Neural progenitor cell (in vitro differentiated cells): ENCODE data around the gene KIRREL3.

Source experiments
- CTCF ChIP-seq: fragments of 200-600 bp; sonication (generic); IDR thresholded peaks from 2 replicates; pipeline ENCODE4 v1.5.1; 2017; ENCODE audit warnings: antibody characterized with exemption, mild to moderate bottlenecking
- EZH2 ChIP-seq: fragments of 200-600 bp; sonication (generic); IDR thresholded peaks from 2 replicates; pipeline ENCODE4 v1.6.1; 2017; ENCODE audit warnings: antibody characterized with exemption, mild to moderate bottlenecking, moderate library complexity
- EZH2phosphoT487 ChIP-seq: fragments of 200-600 bp; sonication (generic); IDR thresholded peaks from 2 replicates; pipeline ENCODE4 v1.6.1; 2017; ENCODE audit warnings: antibody characterized with exemption

- TF ChIP-seq CTCF (no peak), EZH2 (no peak), EZH2phosphoT487 (no peak)
Measured at GRCh38 chr11:126713806-126714205, 286.8 kb downstream of the KIRREL3 start.
